Adrenal gland (tissue), 5 donors: ENCODE data around the gene EEF1AKMT2.

Source experiments
- CTCF ChIP-seq, 6 experiments: fragments of 450-650 bp in 4 of 6; fragments of 200-600 bp in 2 of 6; sonication (generic) in 1 of 6; IDR thresholded peaks; 1 replicate in 5 of 6; 2 replicates in 1 of 6; pipeline versions ENCODE4 v1.5.1 to v1.8.0; 2016 to 2021; ENCODE audit warnings: antibody characterized with exemption in 6 of 6, mild to moderate bottlenecking in 2 of 6, moderate library complexity in 1 of 6
- POLR2A ChIP-seq, 2 donors: fragments of 450-650 bp; IDR thresholded peaks; one replicate each; pipeline ENCODE4 v1.6.1; 2017; ENCODE audit warnings: antibody characterized with exemption in 2 of 2, mild to moderate bottlenecking in 2 of 2, moderate library complexity in 1 of 2
- donor health status: DM: no; HTN: no; CAD: no.

GRCh38 chr10:124748166-124748565 lies 43.5 kb downstream of the EEF1AKMT2 start:
- TF ChIP-seq CTCF (IDR thresholded peaks at IDR 0.05) (no peak), POLR2A (IDR thresholded peaks at IDR 0.05) (no peak)
